ENCODE measurements around the gene HSD11B2.
A peak's percentile ranks its signal among the peaks of the same experiment; 100 is the strongest.

The HSD11B2 gene

DNA sequence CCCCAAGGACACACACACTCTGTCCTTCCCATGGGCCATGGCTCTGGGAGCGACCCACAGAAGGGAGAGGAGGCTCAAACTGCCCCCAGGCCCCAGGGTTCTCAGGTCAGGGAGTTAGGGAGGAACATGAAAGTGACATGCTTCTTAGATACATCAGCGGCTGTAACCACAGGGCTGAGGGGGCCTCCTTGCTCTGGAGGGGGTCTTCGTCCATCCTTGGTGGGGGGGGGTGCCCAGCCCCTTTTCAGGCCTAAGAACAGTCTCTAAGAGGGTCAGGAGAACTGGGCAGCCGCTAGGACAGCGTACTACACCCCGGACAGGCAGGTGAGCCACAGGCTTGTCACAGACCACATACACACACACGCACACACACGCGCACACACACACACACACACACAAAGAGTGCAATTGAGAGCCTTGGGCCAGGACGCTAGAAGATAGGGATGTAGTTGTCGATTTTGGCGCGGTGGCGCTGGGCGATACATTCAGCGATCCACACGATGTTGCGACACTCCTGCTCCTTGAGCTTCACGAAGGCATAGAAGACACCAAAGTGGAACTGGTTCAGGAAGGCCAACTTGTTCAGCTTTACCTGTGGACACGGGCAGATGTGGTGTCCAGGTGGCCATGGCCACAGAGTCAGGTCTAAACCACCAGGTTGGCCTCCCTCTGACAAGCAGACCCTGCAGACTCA, 7.3 kb downstream of the HSD11B2 start:
- DNase-seq: no peak

DNA sequence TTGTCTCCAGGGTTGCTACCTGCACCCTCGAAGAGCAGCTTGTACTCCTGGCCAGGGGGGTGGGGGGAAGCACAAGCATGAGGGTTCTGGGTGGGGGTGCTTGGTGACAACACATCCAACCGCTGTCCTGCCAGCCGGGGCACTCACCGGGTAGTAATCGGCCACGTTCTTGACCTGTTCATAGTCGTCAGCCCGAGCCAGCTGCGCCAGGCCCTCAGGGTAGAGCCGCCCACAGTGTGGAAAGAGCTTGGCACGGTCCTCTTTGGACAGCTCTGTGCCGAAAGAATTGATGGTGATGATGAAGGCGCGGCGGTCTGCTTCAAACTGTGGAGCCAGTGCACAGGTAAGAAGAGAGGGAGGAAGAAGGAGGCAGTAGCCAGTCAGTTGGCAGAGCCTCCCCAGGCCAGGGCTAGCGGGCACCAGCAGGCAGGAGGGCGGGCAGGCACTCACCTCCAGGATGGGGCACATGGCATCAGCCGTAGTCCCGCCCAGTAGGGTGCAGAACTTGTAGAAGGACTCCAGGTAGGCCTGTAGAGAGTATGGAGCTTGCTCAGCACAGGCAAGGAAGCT, 8.0 kb downstream of the HSD11B2 start:
- no peak for DNase-seq

DNA sequence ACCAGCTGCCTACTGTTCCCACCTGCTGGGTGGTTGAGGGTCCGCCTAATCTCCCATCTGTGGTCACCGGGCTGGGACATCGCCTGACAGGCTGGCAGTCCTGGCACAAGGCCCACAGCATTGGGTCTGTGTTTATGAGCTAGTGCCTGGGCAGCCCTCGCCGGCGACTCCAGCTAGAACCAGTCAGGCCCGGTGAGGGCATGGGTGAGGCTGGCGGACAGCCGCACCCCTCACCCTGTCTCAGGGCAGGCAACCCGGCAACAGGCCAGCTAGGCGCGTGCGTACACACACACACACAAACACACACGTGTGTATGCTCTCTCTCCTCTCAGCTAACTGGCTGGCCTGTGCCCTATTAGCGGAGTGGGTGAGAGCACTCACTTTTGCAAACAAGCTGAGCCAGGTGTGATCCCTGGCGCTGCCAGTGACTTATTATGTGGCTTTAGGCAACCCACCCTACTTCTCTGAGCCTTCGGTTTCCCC, 10.4 kb downstream of the HSD11B2 start:
- no peak for DNase-seq

DNA sequence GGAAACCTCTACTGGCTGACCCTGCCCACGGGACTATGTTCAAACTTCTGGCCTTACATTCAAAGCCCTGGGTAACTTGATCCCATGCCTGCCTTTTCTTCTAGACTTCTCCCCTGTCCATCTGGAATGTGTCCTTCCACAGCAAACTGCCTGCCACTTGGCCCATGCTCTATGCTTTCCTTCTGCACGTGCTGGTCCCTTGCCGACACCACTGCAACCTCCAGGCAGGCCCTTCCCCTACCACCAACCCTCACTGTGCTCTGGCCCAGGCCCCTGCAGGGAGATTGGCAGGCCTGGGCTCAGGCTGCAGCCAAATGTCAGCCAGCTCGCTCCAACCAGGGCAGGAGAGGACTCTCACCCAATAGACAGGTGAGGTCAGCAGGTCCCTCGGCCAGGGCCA, 11.0 kb downstream of the HSD11B2 start:
- DNase-seq: no peak

DNA sequence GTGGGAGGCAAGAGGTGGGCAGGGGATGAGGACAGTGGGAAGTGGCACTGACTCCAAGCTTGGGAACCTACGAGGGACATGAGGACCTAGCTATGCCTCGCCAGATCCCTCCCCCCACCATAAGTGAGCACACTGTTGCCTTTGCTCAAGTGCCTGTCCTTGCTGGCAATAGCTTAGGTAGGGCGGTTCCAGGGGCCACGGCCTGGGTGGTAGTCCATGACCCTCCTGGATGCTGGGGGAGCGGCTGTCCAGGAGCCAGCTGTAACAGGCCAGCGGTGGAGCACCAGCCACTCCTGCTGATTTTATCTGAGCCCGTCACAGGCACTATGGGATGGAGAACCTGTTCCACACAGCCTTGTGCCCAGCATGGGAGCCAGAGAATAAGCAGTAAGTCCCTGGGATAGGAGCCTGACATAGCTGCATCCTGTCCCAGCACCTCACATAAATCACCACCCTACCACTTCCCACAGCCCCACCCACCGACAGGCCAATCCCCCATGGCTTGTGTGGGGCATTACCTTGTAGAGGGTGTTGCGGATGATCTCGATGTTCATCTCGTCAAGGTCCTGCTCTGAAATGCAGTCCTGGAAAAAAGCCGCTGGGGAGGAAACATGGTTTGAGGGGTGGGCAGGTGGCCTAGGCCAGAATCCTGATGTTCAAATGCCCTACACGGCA, 11.8 kb downstream of the HSD11B2 start:
- no peak for DNase-seq

DNA sequence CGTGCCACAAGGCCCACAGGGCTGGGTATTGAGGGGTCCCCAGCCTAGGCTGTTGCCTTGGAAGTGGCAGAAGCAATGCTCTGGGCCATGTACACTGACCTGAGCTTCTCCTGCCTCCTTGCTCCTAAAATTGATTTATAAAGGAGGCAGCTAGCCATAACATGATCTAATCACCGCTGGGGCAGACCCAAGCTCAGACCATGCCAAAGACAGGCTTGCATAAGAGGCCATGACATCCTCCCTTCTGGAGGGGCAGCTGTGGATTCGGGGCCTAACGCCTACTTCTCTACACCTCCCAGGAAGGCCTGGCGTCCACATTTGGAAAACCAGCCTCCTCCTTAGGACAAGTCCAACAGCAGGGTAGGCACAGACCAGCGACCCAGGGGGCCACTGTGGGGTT, 12.3 kb downstream of the HSD11B2 start:
- no peak for DNase-seq

DNA sequence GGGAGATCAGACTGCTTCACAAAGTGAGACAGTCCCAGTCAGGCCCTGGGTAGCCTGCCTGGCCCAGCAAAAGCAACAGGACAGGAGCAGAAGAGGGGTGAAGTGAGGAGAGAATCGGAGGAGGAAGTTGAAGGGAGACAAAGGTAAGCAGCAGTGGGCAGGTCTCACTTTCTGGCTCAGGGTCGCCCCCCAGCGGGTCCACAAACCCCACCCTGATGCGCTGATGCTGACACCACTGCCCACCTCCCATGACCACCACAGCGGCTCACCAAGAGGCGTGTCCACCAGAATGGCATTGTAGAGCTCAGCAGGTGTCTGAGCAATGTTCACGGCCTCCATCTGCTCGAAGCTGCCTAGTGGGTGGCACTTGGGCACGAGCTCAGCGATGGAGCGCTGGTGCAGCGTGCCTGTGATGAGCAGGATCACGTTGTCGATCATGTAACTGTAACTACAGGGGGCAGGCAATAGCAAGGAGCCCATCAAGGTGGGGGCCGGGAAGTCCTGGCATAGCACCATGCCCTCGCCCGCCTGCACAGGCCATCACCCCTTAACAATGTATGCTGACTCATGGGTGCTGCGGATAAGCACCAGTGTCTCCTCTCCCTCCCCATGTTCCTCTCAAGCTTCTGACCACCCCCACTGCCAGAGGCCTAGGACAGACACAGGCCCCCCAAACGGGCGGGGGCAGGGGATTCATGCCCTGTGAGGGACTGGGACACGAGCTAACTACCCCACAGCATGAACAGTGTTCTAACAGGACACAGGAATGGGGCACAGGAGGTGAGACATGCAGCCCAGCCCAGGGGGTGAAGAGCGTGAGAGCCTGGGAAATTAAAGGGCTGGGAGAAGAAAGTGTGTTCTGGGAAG, 13.6 kb downstream of the HSD11B2 start:
- no peak for DNase-seq

DNA sequence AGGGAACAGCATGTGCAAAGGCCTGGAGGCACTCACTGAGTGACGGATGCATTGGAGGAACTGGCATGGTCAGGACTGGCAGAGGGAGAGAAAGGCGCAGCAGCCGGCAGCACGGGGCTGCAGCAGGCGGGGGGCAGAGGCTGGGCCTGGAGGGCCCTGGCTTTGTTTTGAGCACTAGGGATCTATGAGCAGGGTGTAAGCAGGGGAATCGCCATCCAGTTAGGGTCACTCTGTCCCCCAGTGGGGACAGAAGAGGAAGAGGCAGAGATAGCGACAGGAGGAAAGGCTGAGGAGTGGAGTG, 14.2 kb downstream of the HSD11B2 start:
- DNase-seq: no peak

DNA sequence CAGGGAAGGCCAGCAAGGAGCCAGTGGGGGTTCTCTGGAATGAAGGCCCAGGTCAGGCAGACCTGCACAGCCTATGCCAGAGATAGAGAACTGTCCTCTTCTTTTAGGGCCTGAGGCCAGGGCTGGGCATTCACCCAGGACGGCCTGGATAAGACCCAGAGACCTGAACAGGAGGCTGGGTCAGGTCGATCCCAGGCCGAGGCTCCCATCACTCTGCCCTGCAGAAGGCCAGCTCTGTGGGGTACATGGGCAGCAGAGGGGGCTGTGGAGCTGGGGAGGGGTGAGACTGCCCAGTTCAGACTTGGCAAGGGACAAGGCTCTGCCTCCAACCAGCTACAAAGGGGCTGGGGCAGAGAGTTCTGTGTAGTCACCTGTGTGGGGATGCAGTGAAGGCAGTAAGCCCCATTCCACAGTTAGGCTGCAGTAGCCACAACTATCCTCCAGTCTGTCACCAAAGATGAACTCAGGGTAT, 14.6 kb downstream of the HSD11B2 start:
- DNase-seq: no peak

DNA sequence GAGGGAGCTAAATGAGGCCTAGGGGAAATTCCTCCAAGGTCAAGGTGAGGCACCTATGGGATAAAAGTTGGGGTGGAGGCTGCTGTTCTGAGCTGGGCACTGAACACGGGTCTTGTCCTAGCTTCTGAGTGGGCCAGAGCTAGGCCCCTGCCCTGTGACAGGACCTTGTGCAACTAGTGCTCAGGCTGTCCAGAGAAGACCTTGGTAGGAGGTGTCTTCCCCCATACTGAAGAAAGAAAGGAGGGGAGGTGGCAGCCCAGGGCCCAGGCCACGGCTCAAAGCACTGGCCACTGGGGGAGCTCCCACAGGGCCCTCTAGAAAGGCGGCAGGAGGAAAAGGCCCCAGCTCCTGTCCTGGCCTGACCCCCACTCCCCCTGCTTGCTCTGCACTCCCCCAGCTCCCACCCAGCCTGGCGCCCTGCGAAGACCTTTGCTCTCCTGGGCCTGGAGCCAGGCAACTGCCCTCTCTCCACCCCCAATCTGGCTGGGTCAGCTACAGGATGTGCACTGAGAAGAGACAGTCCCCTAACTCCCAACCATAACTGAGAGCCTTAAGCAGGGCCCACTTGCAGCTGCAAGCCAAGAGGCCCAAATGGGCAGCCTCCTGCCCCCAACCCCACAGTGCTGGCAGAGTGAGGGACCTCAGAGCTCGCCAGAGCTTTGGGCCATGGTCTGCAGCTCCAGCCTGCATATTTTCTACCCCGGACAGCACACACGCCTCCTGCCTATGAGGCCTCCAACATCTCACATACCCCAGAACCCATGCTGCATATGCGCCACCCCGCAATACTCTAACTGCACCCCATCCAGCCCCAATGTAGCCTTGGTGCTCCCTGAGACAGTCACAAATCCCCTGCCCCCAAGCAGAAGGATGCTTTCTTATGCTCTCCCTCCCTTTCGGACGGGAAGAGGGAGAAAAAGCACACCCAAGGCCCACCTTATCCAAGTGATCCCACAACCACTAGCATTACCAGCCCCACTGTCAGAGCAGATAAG, 15.3 kb downstream of the HSD11B2 start:
- no peak for DNase-seq

DNA sequence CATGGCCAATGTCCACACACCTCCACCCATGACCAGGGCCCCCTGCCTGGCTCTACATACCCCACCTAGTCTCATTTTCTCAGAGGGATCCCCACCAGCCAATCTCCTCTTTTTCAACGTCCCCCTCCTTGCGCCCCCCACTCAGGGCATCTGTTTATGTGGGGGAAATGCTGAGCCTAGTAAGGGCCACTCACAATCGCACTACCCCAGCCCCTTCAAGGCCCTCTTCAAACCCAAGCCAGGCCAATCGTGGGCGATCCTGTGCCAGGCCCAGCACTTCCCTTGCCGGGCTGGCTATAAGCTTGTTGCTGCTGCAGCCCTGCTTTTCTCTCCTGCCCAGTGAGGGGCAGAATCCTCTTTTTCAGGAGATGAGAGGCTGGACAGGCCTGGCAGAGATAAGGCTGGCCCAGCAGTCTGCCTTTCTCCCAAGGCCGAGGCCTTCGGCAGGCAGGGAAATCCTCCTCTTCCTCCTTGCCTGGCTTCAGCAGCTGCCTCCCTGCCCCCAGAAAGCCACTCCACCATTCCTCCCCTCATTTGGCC, 16.1 kb downstream of the HSD11B2 start:
- DNase-seq: no peak

DNA sequence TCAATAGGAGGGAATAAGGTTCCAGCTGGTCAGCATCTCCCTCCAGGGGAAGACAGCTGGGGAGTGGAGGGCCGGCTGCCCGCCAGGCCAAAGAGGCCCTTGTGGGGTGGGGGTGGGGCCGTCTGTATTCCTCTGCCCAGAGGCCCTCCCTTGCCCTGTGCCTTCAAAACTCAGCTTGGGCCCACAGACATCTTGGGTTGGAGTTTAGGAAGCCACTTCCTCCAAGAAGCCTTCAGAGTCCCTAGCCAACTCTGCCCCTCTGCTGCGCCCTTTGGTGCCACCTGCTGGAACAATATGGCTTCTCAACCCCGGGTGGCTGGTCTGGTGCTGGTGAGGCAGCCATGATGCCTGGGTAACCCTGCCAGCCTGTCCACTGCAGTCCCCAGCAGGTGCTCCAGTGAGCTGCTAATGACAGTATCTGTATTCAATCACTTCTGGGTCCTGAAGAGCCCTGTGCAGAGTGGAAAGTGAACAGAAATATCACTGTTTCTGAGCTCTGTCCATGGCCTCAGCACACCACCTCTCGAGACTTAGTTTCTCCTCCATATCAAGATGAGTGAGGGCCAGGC, 16.7 kb downstream of the HSD11B2 start:
- peak in 2 of 4 experiments; percentile 39 to 53 for DNase-seq

DNA sequence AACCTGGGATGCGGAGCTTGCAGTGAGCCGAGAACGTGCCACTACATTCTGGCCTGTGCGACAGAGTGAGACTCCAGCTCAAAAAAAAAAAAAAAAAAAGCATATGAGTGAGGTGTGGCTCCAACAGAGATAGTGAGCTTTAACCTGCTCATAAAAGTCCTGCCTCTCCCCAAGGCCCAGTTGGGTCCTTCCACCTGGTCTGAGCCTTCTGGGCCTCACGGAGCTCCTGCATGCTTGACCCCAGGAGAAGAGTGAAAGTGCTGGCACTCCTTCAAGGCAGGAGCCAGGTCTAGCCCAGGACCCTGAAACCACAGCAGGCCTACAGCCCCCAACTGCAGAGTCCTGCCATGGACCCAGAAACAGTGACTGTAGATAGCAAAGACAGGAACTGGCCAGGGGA, 17.7 kb downstream of the HSD11B2 start:
- DNase-seq: no peak

DNA sequence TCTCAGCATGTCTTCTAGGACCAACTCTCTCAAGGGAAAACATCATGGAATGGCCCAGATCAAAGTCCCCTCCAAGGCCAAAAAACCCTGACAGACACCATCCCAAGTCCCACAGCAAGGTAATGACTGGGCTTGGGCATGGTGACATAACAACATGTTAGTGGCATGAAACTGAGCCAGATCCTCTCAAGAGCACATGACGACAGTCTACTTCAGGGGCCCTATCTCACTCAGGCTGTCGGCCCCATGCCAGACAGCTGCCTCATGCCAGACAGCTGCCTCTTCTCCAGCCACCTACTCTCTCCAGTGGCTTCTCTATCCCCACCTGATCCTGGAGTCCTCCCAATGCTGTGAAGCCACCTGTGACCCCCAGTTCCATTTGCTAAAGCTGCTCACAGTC, 18.4 kb downstream of the HSD11B2 start:
- no peak for DNase-seq

DNA sequence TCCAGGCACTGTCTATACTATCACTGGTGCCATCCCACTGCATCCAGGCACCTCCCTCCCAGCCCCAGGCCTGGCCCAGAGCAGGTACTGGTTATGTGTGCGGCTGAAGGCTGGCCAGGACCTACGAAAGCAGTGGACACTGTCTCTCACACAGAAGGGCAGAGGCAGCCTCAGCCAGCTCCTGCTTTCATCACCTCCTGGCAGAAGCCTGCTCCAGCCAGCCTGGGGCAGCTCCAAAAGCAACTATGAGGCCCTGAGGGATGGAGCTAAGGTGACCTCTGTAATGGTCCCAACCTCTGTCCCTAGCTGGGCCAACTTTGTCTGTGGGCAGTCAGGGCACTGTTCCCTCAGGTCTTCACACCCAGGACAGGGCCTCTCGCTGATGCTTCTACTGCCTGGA, 18.8 kb downstream of the HSD11B2 start:
- DNase-seq: no peak

DNA sequence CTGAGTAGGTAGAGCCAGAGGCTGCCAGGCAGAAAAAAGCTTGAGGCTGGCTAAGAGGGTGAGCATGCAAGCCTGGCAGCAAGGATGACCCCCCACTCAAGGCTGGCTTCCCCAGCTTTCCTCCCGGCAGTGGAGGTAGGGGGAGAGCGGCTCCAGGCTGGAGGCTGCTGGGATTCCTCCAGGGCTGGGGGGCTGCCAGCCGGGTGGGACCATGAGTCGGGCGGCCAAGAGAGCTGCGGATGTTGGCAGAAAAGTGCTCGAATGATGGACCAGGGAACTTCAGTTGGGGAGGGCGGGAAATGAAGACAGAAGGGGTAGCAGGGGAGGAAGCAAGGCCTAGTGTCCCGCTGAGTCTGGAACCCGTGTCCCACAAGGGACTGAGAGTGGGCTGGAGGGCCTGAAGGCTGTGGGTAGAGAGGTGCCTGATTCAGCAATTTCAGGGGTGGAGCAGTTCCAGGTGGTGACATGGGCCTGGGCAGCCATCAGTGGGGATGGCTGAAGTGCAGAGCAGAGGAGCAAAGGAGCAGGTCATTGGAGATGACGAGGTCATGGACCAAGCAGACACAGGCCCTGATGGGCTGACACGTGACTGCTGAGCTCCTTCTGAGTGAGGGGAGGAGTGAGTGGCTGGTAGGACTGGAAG, 20.3 kb downstream of the HSD11B2 start:
- DNase-seq: no peak

DNA sequence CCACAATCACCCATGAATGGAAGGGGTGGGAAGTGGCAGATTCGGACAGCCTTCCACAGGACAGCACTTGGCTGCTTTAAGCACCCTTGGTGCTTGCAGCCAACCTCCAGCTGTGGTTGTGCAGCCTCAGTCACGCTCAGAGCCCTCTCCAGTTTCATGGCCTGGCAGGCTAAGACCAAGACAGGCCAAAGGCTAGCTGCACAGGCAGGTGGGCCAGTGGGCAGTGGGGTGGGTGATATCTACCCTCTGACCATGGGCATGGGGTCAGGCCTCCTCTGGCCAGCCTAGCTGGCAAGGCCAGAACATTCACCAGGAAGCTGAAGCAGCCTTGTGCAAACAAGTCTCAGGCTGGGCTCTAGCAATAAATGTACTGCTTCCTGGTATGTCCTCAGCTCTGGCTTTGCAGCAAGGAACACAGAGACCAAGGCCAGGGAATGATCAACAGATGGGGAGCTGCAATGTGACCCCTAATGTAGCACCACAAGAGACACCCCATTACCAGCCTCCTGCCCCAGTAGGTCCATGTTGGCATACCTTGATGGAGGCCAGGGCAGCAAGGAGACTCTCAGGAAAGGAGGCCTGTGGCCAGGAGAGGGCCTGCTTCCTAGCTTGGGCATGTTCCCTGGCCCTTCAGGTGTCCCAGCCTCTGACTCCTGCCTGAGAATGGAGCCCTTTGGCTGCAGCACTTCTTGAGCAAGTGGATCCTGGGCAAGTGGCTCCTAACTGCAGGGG, 20.9 kb downstream of the HSD11B2 start:
- DNase-seq: no peak

DNA sequence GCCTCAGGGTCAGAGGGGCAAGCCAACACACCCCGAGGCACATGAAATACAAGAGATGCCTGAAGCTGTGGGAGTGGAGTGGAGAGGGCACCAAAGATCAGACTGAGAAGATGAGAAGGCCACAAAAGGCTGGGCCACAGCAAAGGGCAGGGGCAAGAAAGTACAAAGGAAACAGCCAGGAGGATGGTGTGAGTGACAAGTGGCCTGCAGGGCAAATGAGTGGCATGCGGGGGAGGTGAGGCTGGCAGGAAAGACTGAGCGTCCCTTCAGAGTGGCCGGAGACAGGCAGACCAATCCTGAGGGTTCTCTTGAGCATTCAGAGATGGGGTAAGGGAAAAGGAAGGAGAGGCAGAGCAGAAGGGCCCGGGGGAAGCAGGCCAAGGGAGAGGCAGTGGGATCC, 23.2 kb downstream of the HSD11B2 start:
- DNase-seq: no peak

DNA sequence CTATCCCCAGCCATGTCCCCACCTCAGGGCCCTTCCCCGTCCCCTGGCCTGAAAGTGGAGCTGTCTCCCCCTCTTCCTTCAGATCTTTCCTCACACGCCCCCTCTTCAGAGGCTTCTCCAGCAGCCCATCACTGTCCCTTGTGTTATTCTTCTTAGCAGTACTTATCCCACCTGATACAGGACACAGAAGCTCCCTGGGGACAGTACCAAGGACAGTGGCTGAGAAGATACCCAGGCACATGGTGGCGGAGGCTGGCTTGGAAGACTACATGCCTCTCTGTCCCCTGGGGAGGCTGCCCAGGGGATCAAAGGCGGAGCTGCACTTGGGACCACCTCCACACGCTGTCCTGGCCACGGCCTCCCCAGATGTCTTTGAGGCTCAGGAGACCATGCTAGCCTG, 23.9 kb downstream of the HSD11B2 start:
- no peak for DNase-seq

DNA sequence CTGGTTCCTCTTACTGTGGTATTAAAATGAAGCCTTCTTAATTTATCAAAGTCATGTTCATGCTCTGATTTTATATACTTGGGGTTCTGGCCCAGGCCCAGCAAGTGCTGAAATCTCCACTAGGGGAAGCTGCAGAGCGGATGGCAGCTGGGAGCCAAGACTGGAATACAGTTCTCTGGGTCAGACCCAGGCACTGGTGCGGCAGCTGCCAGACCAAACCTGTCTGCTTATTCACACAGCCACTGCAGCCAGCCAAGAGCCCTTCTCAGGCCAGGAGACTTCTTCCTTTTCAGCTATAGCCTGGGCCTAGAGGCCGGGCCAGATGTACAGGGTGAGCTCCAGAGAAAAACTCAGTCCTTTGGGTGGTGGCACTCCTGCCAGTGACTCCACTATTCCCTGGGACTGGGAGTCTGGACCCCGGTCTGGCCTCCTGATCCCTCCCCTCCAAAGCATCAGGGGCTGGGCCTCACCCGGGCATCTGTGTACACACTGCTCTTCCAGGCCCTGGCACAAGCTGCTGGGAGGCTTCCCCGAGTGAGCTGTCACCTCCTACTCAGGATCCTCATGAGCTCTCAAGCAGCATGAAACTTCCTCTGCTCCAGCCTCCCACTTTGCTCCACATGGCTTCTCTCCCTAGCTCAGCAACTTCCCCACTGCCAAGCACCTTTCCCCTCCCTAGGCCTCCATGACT, 25.6 kb downstream of the HSD11B2 start:
- DNase-seq: no peak

All from activated CD4-positive, CD25-positive, alpha-beta regulatory T cell (primary cell).